Stimulated activated memory B cell treated with anti-CD40 and anti-IgM and Interleukin-4, amounts not matched to agents 10 μg/mL and 1 μg/mL and 100 μg/mL, for 72 hours (primary cell): ENCODE results near the gene CDK14.
"Not testable (repeated sequence)": the region's sequence is repeated elsewhere in the genome, so short reads cannot be mapped to it uniquely, and the experiment has no call there.

Source experiments
- ATAC-seq: fragments of 150-1000 bp; cut with Tn5 transposase; 2 replicates; pipeline ENCODE4 v1.10.0; 2021
- H3K27ac Mint-ChIP-seq: one replicate; pipeline ENCODE4 v1.8.0; 2022; ENCODE audit warnings: mild to moderate bottlenecking, mixed read lengths
- H3K27me3 Mint-ChIP-seq: one replicate; pipeline ENCODE4 v1.8.0; 2022; ENCODE audit warnings: mixed read lengths
- H3K36me3 Mint-ChIP-seq: one replicate; pipeline ENCODE4 v1.8.0; 2022; ENCODE audit warnings: mixed read lengths
- H3K4me1 Mint-ChIP-seq: one replicate; pipeline ENCODE4 v1.8.0; 2022; ENCODE audit warnings: mixed read lengths
- H3K4me3 Mint-ChIP-seq: one replicate; pipeline ENCODE4 v1.8.0; 2022; ENCODE audit warnings: mild to moderate bottlenecking, moderate library complexity, mixed read lengths
- H3K9me3 Mint-ChIP-seq: one replicate; pipeline ENCODE4 v1.8.0; 2022; ENCODE audit warnings: mixed read lengths

The CDK14 gene

DNA sequence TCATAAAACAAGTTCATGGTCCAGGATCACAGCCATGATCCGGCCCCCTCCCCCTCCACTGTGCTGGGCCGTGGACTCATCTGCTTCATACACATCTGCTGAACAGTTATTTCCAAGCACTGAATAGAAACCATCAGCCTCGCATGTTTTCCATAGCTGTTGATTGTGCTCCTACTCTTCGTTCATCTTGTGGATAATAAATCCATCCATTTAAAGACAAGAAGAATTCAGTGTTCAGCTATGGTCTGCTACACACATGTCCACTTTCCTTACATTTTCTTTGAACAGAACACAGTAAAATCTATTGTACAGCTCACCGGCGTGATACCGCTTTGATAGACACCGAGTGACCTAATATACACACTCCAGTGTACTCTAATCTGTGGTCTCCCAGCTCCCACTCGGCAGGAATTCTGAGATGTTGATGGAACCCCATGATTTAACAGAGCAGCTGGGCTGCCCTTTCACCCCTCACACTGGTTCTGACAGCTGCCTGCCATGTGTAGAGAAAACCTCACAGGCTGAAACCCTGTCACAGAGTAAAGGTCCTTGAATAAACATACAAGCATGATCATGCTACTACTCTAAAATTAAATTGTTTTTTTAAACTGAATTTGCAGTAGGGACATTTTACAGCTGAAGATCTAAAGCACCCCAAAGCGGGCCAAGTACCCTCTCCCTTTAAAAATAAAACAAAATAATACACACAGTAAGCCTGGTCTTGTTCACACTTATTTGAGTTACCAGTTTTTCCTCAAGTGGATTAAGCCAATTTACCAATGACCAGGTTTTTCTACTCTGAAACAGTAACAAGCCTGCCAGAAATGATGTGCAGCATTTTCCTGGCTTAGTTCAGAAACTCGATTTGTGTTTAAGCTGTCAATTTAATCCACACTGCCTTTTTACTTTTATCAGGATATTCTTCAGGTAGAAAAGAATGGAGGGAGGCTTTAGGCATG, 573.0 kb downstream of the CDK14 start:
- peaks cover 26% of the 10 kb centered on the region for H3K4me1 Mint-ChIP-seq
- no peak for ATAC-seq
- no peaks in the 10 kb centered on the region for H3K9me3 Mint-ChIP-seq
- peaks cover 13% of the 10 kb centered on the region for H3K36me3 Mint-ChIP-seq
- no peaks in the 10 kb centered on the region for H3K27me3 Mint-ChIP-seq
- H3K4me3 Mint-ChIP-seq: no peak overlapping the region
- no peak overlapping the region for H3K27ac Mint-ChIP-seq

DNA sequence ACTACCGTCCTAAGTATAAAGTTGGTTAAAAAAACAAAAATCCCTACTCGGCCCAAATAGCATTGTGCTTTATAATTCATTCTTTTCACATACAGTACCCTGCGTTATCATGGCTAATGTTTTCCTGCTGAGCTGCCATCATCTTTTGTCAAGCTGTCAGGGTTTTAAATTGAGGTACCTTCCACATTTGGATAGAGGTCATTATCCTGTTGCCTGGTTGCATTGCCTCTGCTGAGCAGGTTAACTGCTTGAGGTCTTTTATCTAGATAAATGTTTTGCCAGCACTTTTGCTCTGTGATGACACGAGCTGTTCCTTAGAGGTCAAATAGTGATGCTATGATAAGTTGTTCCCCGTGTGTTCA, 573.7 kb downstream of the CDK14 start:
- no peak overlapping the region for H3K27ac Mint-ChIP-seq
- no peaks in the 10 kb centered on the region for H3K27me3 Mint-ChIP-seq
- H3K4me1 Mint-ChIP-seq: peaks cover 20% of the 10 kb centered on the region

DNA sequence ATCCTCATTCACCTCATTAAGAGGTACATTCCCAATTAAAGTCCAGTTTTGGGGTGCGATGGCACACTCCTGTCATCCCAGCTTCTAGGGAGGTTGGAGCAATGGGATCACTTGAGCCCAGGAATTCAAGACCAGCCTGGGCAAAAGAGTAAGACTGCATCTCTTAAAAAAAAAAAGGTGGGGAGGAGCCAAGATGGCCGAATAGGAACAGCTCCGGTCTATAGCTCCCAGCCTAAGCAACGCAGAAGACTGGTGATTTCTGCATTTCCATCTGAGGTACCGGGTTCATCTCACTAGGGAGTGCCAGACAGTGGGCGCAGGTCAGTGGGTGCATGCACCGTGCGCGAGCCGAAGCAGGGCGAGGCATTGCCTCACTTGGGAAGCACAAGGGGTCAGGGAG, 577.1 kb downstream of the CDK14 start:
- H3K4me1 Mint-ChIP-seq, H3K27ac Mint-ChIP-seq, H3K27me3 Mint-ChIP-seq, H3K4me3 Mint-ChIP-seq, ATAC-seq, H3K9me3 Mint-ChIP-seq: not testable (repeated sequence)
- peaks cover 13% of the 10 kb centered on the region for H3K36me3 Mint-ChIP-seq

More for the DNA sequence above, 573.7 kb downstream of the CDK14 start:
- no peaks in the 10 kb centered on the region for H3K9me3 Mint-ChIP-seq
- no peak for ATAC-seq
- peaks cover 13% of the 10 kb centered on the region for H3K36me3 Mint-ChIP-seq
- no peak overlapping the region for H3K4me3 Mint-ChIP-seq

DNA sequence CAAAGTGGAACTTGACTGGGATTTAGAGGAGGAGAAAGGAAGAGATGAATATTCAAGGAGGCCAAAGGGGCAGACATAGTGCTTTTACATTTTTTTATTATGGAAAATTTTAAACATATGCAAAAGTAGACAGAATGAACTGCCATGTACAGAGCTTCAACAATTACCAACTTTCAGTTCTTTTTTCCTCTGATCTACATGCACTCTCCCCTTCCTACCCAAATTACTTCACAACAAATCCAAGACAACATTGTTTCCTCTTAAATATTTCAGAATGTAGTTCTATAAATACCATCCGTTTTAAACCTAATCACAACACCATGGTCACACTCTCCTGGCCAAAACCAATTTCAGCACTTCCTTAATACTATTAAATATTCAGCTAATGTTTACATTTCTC, 584.6 kb downstream of the CDK14 start:
- ATAC-seq: no peak
- no peak overlapping the region for H3K4me3 Mint-ChIP-seq
- no peaks in the 10 kb centered on the region for H3K27me3 Mint-ChIP-seq
- H3K4me1 Mint-ChIP-seq: peaks cover 13% of the 10 kb centered on the region
- peak overlapping the region; percentile 65 for H3K27ac Mint-ChIP-seq
- no peaks in the 10 kb centered on the region for H3K9me3 Mint-ChIP-seq
- H3K36me3 Mint-ChIP-seq: peaks cover 27% of the 10 kb centered on the region

DNA sequence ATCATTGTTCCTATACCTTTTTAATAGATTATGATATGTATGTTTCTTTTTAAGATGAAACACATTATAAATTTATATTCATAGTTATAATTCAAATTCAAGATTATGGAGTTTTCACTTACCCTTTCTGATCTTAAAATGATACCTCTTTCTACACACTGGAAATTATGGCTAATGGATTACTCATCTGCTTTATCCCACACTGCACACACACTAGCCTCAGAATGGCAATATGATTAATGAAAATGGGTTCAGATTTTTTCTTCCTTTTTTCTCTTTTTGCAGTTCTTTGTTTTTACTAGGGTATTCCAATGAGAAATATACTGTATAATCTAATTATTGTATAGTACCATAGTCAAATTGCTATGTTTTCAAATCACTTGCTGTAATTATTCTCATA, 585.8 kb downstream of the CDK14 start:
- H3K4me3 Mint-ChIP-seq: no peak overlapping the region
- no peak for ATAC-seq
- peak overlapping the region; percentile 65 for H3K27ac Mint-ChIP-seq
- no peaks in the 10 kb centered on the region for H3K9me3 Mint-ChIP-seq
- peaks cover 27% of the 10 kb centered on the region for H3K36me3 Mint-ChIP-seq
- H3K4me1 Mint-ChIP-seq: peaks cover 13% of the 10 kb centered on the region
- H3K27me3 Mint-ChIP-seq: no peaks in the 10 kb centered on the region

DNA sequence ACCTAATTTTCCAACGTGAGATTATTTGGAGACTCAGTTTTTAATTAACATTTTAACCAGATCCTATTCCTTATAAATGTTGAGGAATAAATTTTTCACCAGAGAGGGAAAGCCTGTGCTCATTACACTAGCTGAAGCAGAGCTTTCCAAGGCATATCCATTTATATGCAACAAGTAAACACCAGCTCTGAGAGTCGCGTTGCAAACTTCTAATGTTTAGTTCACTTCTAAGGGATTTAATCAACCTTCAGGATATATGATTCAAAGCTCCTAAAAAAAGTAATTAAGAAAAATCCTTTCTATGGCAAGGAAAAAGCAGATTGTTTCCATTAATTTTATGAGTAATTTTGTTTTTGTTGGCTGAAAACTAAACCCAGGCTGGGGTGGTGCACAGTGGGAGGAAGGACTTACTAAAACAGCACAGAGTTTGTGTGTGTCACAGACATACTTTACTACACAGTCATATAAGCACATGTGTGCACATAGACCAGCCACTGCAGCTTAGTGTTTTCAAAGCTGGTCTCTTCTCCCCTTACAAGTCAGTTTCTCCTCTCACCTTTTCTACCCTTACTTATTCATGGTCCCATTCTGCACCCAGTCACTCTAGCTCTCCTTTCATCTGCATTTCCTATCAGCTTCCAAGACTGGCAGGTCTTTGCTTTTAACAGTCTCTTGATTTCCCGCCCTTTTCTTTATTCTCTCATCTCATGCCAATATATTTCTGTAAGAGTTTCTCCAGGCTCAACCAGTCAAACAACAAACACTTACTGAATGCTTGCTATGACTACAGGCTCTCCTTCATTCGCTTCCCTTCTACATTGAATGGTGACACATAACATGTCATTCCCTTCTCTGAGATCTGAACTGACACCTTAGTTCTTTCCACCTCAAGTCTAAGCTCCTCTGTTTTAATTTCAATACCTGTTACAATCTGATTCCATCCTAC, 587.0 kb downstream of the CDK14 start:
- no peaks in the 10 kb centered on the region for H3K27me3 Mint-ChIP-seq
- peak overlapping the region; percentile 1 for H3K27ac Mint-ChIP-seq
- peaks cover 27% of the 10 kb centered on the region for H3K36me3 Mint-ChIP-seq
- H3K4me1 Mint-ChIP-seq: peaks cover 13% of the 10 kb centered on the region
- no peak for ATAC-seq
- H3K4me3 Mint-ChIP-seq: no peak overlapping the region
- H3K9me3 Mint-ChIP-seq: no peaks in the 10 kb centered on the region

DNA sequence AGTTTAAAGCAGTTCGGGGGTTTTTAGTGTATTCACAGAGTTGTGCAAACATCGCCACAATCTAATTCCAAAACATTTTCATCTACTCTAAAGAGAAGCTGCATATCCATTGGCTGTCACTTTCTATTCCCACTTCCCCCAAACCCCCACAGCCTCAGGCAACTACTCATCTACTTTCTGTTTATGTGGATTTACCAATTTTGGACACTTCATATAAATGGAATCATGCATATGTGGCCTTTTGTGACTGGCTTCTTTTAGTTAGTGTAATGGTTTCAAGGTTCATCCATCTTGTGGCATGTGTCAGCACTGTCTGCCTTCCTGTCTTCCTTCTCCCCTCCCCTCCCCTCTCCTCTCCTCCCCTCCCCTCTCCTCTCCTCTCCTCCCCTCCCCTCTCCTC, 589.6 kb downstream of the CDK14 start:
- Mint-ChIP-seq H3K27ac (no peak overlapping the region), H3K4me3 (no peak overlapping the region), H3K4me1 (peaks cover 8% of the 10 kb centered on the region), H3K36me3 (peaks cover 21% of the 10 kb centered on the region), H3K27me3 (no peaks in the 10 kb centered on the region), H3K9me3 (no peaks in the 10 kb centered on the region)
- no peak for ATAC-seq

DNA sequence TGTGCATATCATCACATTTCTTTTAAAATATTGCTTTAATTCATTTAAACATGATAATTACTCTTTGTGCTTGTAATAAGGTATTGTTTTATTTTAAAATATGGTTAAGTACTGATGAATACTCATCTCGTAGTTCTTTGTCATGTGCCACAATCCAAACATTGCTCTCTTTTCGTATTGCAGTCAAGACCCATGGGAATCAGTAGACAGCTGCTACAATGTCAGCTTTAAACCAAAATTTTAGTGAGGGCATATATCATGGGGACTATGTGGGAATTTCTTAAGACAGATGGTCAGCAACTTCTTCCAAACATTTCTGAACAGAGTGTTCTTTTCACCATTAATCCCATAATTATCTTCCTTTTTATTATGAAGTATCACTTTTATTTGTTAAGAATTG, 590.9 kb downstream of the CDK14 start:
- ATAC-seq: no peak
- Mint-ChIP-seq H3K4me1 (no peaks in the 10 kb centered on the region), H3K27me3 (no peaks in the 10 kb centered on the region), H3K27ac (no peak overlapping the region), H3K36me3 (peaks cover 14% of the 10 kb centered on the region), H3K9me3 (no peaks in the 10 kb centered on the region), H3K4me3 (no peak overlapping the region)

DNA sequence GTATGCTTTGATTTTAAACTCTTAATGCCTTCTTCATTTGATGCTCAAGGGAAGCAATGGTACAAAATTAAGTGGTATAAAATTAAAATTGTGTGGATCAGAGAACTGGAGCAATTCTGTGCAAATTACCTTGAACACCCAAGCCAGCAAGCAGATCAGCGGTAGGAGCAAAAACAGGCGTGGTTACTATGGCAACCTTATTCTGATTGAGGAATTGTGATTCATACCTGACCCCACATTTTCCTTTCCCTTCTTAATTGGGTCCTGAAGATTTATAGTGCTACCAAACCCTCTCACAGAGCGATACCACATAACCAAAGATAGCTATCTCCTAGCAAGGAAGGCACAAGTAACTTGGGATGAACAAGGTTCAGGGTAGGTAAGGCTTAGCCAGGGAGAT, 595.6 kb downstream of the CDK14 start:
- H3K9me3 Mint-ChIP-seq: no peaks in the 10 kb centered on the region
- H3K27me3 Mint-ChIP-seq: no peaks in the 10 kb centered on the region
- H3K4me1 Mint-ChIP-seq: no peaks in the 10 kb centered on the region
- H3K27ac Mint-ChIP-seq: no peak overlapping the region
- H3K4me3 Mint-ChIP-seq: no peak overlapping the region
- peaks cover 12% of the 10 kb centered on the region for H3K36me3 Mint-ChIP-seq
- no peak for ATAC-seq

DNA sequence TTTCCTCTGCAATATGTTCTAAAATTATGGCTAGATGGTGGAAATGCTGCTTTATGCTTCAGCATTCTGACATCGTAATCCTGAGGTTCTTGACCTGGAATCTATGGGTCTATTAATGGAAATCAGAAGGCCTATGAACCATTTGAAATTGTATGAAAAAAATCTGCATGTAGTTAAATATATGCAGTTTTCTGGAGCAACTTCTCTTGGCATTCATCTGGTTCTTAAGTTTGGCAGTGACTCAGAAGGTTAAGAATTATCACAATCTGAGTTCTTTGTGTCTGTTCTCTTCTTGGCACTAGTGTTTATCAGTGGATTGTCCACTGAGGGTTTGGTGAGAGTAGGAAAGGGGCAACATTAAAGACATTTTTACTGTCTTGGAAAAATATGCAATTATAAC, 597.0 kb downstream of the CDK14 start:
- Mint-ChIP-seq H3K9me3 (no peaks in the 10 kb centered on the region), H3K4me1 (no peaks in the 10 kb centered on the region), H3K36me3 (peaks cover 12% of the 10 kb centered on the region), H3K27ac (no peak overlapping the region), H3K4me3 (no peak overlapping the region), H3K27me3 (no peaks in the 10 kb centered on the region)
- no peak for ATAC-seq

DNA sequence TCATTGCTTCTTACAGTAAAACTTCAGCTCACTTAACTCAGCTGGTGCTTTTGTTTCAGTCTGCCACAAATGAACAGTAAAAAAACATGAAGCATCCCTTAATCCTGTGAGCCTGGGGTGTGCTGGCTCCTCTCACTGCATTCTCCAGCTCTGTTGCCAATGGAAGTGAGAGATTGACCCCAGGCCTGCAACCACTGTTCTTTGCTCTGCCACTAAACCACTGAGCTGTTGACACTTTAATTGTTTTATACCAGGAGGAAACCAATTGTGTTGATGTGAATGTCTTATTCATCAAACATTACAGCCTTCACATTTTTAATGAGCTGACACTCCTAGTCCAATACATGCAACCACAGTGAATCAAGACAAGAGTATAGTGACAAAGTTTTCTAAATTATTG, 598.7 kb downstream of the CDK14 start:
- Mint-ChIP-seq H3K27me3 (no peaks in the 10 kb centered on the region), H3K9me3 (no peaks in the 10 kb centered on the region), H3K4me3 (no peak overlapping the region), H3K36me3 (peaks cover 12% of the 10 kb centered on the region), H3K27ac (no peak overlapping the region), H3K4me1 (no peaks in the 10 kb centered on the region)
- ATAC-seq: no peak

DNA sequence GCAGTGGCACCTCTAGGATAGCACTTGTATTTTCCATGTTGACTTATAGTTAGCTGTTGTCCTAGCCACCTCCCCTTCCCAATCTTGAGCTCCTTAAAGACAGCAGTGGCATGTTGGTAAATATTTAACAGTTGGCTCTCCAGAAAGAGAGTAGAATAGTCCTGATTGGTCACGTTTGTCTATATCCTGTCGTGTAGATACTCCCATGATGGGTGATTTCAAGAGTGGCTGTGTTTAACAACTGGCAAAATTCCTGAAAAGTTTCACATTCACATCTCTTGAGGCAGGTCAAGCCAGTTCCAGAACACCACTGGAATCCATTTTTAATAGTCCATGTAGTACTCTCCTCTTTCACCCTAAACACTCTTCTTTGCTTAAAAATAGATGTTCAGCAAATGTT, 599.9 kb downstream of the CDK14 start:
- Mint-ChIP-seq H3K36me3 (peaks cover 13% of the 10 kb centered on the region), H3K4me1 (no peaks in the 10 kb centered on the region), H3K27ac (peak overlapping the region; percentile 4), H3K4me3 (no peak overlapping the region), H3K9me3 (no peaks in the 10 kb centered on the region), H3K27me3 (no peaks in the 10 kb centered on the region)
- no peak for ATAC-seq

DNA sequence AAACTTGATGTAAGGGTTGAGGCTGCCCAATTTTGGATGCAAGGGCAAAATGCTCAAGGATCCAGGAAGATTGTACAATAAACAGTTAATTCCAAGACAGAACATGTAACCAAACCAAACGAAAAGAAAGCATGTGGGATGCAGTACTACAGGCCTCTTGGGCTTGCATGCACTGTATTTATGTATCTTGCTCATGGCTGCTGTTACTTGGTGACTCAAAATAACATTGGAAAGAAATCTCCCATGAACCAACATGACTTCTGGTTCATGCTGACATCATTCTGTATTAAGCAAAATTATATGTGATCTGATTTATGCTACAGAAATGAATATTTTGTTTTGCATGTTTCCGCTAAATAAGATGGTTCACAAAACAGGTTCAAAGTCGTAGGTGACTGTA, 602.2 kb downstream of the CDK14 start:
- H3K9me3 Mint-ChIP-seq: peaks cover 2% of the 10 kb centered on the region
- H3K4me1 Mint-ChIP-seq: no peaks in the 10 kb centered on the region
- no peak overlapping the region for H3K4me3 Mint-ChIP-seq
- no peaks in the 10 kb centered on the region for H3K27me3 Mint-ChIP-seq
- H3K27ac Mint-ChIP-seq: no peak overlapping the region
- H3K36me3 Mint-ChIP-seq: peaks cover 23% of the 10 kb centered on the region
- ATAC-seq: no peak

DNA sequence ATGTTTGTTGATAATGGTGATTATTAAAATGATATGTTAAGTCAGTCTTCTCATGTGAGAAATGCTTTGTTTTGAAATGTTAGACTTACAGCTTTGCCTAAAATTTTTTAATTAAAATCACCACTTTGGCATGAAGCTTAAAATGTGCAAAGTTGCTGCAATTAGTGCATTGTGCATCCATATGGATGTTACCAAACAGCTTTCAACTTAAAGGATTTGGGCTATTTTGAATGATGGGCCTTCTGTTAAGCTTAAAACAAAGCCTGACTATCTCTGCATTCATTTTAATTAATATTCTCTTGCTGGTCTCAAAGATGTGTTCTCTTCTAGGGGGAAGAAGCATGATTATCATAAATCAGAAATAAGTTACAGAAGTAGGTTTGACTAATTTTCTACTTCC, 603.5 kb downstream of the CDK14 start:
- H3K36me3 Mint-ChIP-seq: peaks cover 35% of the 10 kb centered on the region
- no peak overlapping the region for H3K27ac Mint-ChIP-seq
- no peak for ATAC-seq
- no peaks in the 10 kb centered on the region for H3K4me1 Mint-ChIP-seq
- H3K4me3 Mint-ChIP-seq: no peak overlapping the region
- H3K27me3 Mint-ChIP-seq: no peaks in the 10 kb centered on the region
- H3K9me3 Mint-ChIP-seq: peaks cover 4% of the 10 kb centered on the region

DNA sequence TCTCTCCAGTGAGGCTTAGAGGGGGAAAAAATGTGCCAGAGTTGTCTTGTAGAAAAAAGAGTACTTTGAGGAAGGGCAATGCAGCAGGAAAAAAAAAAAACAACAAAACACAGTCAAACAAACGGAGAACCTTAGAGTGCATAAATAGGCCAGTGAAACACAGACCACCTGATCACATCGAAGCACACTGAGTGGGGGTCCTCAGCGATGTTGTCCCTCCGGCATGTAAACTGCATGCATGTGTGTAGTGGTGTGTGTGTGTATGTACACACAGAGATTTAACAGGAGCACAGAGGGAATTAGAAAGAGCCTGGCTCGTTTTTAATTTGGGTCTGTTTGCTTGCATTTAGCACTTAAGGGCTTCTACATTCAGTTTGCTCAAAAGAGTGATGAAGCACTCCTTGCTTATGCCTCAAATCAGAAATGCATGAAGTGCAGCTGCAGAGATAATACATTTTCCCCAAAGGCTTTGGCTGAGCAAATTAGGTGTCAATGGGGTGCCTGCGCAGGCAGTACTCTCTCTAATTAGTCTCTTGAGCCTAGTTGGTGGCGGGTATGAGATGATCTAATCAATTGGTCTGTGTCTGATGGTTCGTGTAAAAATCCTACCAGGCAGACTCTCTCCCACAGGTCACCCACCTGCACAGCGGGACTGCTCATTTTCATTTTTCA, 605.5 kb downstream of the CDK14 start:
- peaks cover 37% of the 10 kb centered on the region for H3K36me3 Mint-ChIP-seq
- H3K27ac Mint-ChIP-seq: no peak overlapping the region
- no peaks in the 10 kb centered on the region for H3K4me1 Mint-ChIP-seq
- no peaks in the 10 kb centered on the region for H3K27me3 Mint-ChIP-seq
- peaks cover 4% of the 10 kb centered on the region for H3K9me3 Mint-ChIP-seq
- no peak overlapping the region for H3K4me3 Mint-ChIP-seq
- no peak for ATAC-seq
